ENCODE results near the gene TXNRD2.

DNA sequence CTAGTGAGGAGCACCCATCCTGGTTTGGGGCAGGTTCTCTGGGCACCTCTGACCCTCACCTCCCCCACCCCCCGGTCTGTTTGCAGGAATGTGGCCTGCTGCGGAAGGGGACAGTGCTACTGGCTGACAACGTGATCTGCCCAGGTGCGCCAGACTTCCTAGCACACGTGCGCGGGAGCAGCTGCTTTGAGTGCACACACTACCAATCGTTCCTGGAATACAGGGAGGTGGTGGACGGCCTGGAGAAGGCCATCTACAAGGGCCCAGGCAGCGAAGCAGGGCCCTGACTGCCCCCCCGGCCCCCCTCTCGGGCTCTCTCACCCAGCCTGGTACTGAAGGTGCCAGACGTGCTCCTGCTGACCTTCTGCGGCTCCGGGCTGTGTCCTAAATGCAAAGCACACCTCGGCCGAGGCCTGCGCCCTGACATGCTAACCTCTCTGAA, 26.9 kb upstream of the TXNRD2 start:
- TF ChIP-seq, protein P1, sequence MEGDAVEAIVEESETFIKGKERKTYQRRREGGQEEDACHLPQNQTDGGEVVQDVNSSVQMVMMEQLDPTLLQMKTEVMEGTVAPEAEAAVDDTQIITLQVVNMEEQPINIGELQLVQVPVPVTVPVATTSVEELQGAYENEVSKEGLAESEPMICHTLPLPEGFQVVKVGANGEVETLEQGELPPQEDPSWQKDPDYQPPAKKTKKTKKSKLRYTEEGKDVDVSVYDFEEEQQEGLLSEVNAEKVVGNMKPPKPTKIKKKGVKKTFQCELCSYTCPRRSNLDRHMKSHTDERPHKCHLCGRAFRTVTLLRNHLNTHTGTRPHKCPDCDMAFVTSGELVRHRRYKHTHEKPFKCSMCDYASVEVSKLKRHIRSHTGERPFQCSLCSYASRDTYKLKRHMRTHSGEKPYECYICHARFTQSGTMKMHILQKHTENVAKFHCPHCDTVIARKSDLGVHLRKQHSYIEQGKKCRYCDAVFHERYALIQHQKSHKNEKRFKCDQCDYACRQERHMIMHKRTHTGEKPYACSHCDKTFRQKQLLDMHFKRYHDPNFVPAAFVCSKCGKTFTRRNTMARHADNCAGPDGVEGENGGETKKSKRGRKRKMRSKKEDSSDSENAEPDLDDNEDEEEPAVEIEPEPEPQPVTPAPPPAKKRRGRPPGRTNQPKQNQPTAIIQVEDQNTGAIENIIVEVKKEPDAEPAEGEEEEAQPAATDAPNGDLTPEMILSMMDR (IDR thresholded peaks at IDR 0.05) = no peak
- no peak for TF ChIP-seq POLR2A (IDR thresholded peaks at IDR 0.05)
